GM23338 (cell line): ENCODE measurements around the gene GRIN1.

ENCODE experiments used
- CREB1 ChIP-seq: fragments of 250-450 bp; sonication (Bioruptor Pico); IDR thresholded peaks from 2 replicates; pipeline ENCODE4 v1.5.0; 2020; ENCODE audit warnings: low read depth, mild to moderate bottlenecking, moderate library complexity
- CTCF ChIP-seq, 2 experiments: fragments of 200-600 bp in 1 of 2; sonication (generic) in 1 of 2; conservative IDR thresholded peaks; 2 replicates each; pipeline versions ENCODE4 v1.5.1 to v1.6.1; 2016 to 2017; ENCODE audit warnings: antibody characterized with exemption in 2 of 2, low read depth in 2 of 2, mild to moderate bottlenecking in 2 of 2, moderate library complexity in 1 of 2
- ETS1 ChIP-seq: IDR thresholded peaks from 2 replicates; pipeline ENCODE4 v1.6.1; 2016; ENCODE audit warnings: antibody characterized with exemption
- EZH2 ChIP-seq: fragments of 200-600 bp; sonication (generic); IDR thresholded peaks from one replicate; pipeline ENCODE4 v1.8.0; 2017; ENCODE audit warnings: antibody characterized with exemption, mild to moderate bottlenecking, low read depth; ENCODE audit not compliant: unreplicated experiment
- EZH2phosphoT487 ChIP-seq: fragments of 200-600 bp; sonication (generic); IDR thresholded peaks from one replicate; pipeline ENCODE4 v1.8.1; 2018; ENCODE audit warnings: antibody characterized with exemption; ENCODE audit not compliant: unreplicated experiment
- JUNB ChIP-seq: IDR thresholded peaks from one replicate; pipeline ENCODE4 v1.6.1; 2016; ENCODE audit warnings: antibody characterized with exemption; ENCODE audit not compliant: unreplicated experiment
- NANOG ChIP-seq: IDR thresholded peaks from 2 replicates; pipeline ENCODE4 v1.6.1; 2016; ENCODE audit warnings: antibody characterized with exemption, borderline replicate concordance
- POLR2AphosphoS5 ChIP-seq: IDR thresholded peaks from 2 replicates; pipeline ENCODE4 v1.6.1; 2016; ENCODE audit warnings: antibody characterized with exemption, low read depth
- REST ChIP-seq: IDR thresholded peaks from one replicate; pipeline ENCODE4 v1.6.1; 2018; ENCODE audit warnings: antibody characterized with exemption; ENCODE audit not compliant: unreplicated experiment
- STAT1 ChIP-seq: IDR thresholded peaks from one replicate; pipeline ENCODE4 v1.6.1; 2016; ENCODE audit warnings: antibody characterized with exemption; ENCODE audit not compliant: unreplicated experiment
- ZNF114 ChIP-seq: fragments of 250-450 bp; sonication (Bioruptor Pico); IDR thresholded peaks from 2 replicates; pipeline ENCODE4 v1.5.0; 2020; ENCODE audit warnings: mild to moderate bottlenecking, moderate library complexity
- ZNF331 ChIP-seq: fragments of 250-450 bp; sonication (Bioruptor Pico); IDR thresholded peaks from 2 replicates; pipeline ENCODE4 v1.5.0; 2020; ENCODE audit warnings: low read depth, mild to moderate bottlenecking, moderate library complexity
- ZNF462 ChIP-seq: fragments of 250-450 bp; sonication (Bioruptor Pico); IDR thresholded peaks from 2 replicates; pipeline ENCODE4 v1.5.0; 2020; ENCODE audit warnings: mild to moderate bottlenecking, moderate library complexity

- TF ChIP-seq CTCF (conservative IDR thresholded peaks at IDR 0.05; ENCODE audit: low read depth in 2 of 2) (no peak), EZH2 (no peak), POLR2AphosphoS5 (no peak), REST (no peak), EZH2phosphoT487 (no peak), JUNB (no peak), NANOG (no peak), CREB1 (no peak), ETS1 (no peak), STAT1 (no peak), ZNF462 (CRISPR knock-in tag) (no peak), ZNF114 (CRISPR knock-in tag) (no peak), ZNF331 (CRISPR knock-in tag) (no peak)
Measured at GRCh38 chr9:137130176-137130755, 8.7 kb upstream of the GRIN1 start.
